B cell (primary cell): Measurements from ENCODE around the gene PYGM. TPM values are rescaled to one million over a fixed set of nuclear protein-coding genes. Genes with fewer than 3 reads are reported as not detected.
A peak's percentile ranks its signal among the peaks of the same experiment; 100 is the strongest.

ENCODE experiments used
- ATAC-seq: fragments of 200-7000 bp; cut with Tn5 transposase; one replicate; pipeline ENCODE4 v1.10.0; 2021; ENCODE audit warnings: low read depth, mild to moderate bottlenecking, moderate number of reproducible peaks, moderate library complexity
- CTCF ChIA-PET: fragments of 350-600 bp; sonication (Branson Sonifier 250); formaldehyde crosslinking; loops from one replicate; lab custom pipeline; 2021; ENCODE audit warnings: antibody characterized with exemption, inconsistent platforms; lab: Charles Lee
- POLR2A ChIA-PET: fragments of 350-600 bp; sonication (Branson Sonifier 250); formaldehyde crosslinking; loops from one replicate; lab custom pipeline; 2021; ENCODE audit warnings: antibody characterized with exemption; lab: Charles Lee
- DNase-seq: peaks from one replicate; pipeline ENCODE4 v3.0.0; 2013
- H2AFZ ChIP-seq: 2 replicates; pipeline ENCODE4 v1.6.1; 2012; ENCODE audit warnings: mild to moderate bottlenecking, low read depth, low read length; ENCODE audit not compliant: insufficient read depth, poor library complexity, severe bottlenecking
- H3K27ac ChIP-seq, 2 donors: 1 replicate in 1 of 2; 2 replicates in 1 of 2; pipeline ENCODE4 v1.5.1; 2012 to 2013; ENCODE audit warnings: low read length in 2 of 2, mild to moderate bottlenecking in 2 of 2, moderate library complexity in 1 of 2
- H3K27me3 ChIP-seq, 4 experiments: fragments of 200-600 bp in 1 of 4; sonication (generic) in 1 of 4; replicated peaks in 1 of 4; 1 replicate in 2 of 4; 2 replicates in 2 of 4; pipeline versions ENCODE4 v1.6.1 to v1.7.0; 2013 to 2016; ENCODE audit warnings: low read length in 3 of 4, mild to moderate bottlenecking in 2 of 4, mixed read lengths in 1 of 4, moderate library complexity in 1 of 4; ENCODE audit not compliant: insufficient read depth in 4 of 4, control insufficient read depth in 3 of 4; ENCODE audit errors: control extremely low read depth in 1 of 4
- H3K36me3 ChIP-seq, 2 experiments: replicated peaks in 1 of 2; 1 replicate in 1 of 2; 2 replicates in 1 of 2; pipeline versions ENCODE4 v1.6.1 to v1.7.1; 2013; ENCODE audit warnings: low read length in 1 of 2; ENCODE audit not compliant: insufficient read depth in 2 of 2, control insufficient read depth in 1 of 2; ENCODE audit errors: control extremely low read depth in 1 of 2, extremely low read depth in 1 of 2
- H3K4me1 ChIP-seq, 2 donors: fragments of 200-600 bp in 1 of 2; sonication (generic) in 1 of 2; 1 replicate in 1 of 2; 2 replicates in 1 of 2; pipeline versions ENCODE4 v1.5.1 to v1.6.1; 2013 to 2017; ENCODE audit warnings: low read length in 2 of 2; ENCODE audit not compliant: control insufficient read depth in 2 of 2, insufficient read depth in 2 of 2
- H3K4me2 ChIP-seq: replicated peaks from 2 replicates; pipeline ENCODE3; 2012; ENCODE audit warnings: mild to moderate bottlenecking, low read depth, low read length; ENCODE audit not compliant: poor library complexity, severe bottlenecking
- H3K4me3 ChIP-seq, 5 experiments: fragments of 200-600 bp in 1 of 5; sonication (generic) in 1 of 5; 1 replicate in 3 of 5; 2 replicates in 2 of 5; pipeline versions ENCODE4 v1.5.1 to v1.7.0; 2011 to 2016; ENCODE audit warnings: low read length in 4 of 5, mild to moderate bottlenecking in 4 of 5, low read depth in 2 of 5, control low read depth in 1 of 5, moderate library complexity in 1 of 5; ENCODE audit not compliant: insufficient read depth in 1 of 5; ENCODE audit errors: control extremely low read depth in 1 of 5, extremely low read depth in 1 of 5
- H3K79me2 ChIP-seq: fragments of 200-600 bp; sonication (generic); one replicate; pipeline ENCODE4 v1.6.0; 2016; ENCODE audit warnings: low read length; ENCODE audit not compliant: control insufficient read depth, insufficient read depth
- H3K9ac ChIP-seq: fragments of 200-600 bp; sonication (generic); 2 replicates; pipeline ENCODE4 v1.6.1; 2017; ENCODE audit warnings: mild to moderate bottlenecking, low read length, moderate library complexity
- H3K9me3 ChIP-seq, 3 donors: one replicate each; pipeline versions ENCODE4 v1.6.1 to v1.7.1; 2013; ENCODE audit warnings: low read length in 2 of 3; ENCODE audit not compliant: control insufficient read depth in 2 of 3, insufficient read depth in 1 of 3; ENCODE audit errors: control extremely low read depth in 1 of 3
- H4K20me1 ChIP-seq: 2 replicates; pipeline ENCODE4 v1.6.0; 2012; ENCODE audit warnings: mild to moderate bottlenecking, low read length; ENCODE audit not compliant: insufficient read depth, control insufficient read depth, poor library complexity, severe bottlenecking
- H3K27ac Mint-ChIP-seq: one replicate; pipeline ENCODE4 v1.8.0; 2021; ENCODE audit warnings: mixed read lengths
- H3K27me3 Mint-ChIP-seq: one replicate; pipeline ENCODE4 v1.8.0; 2021; ENCODE audit warnings: mixed read lengths
- H3K4me1 Mint-ChIP-seq: one replicate; pipeline ENCODE4 v1.8.0; 2021; ENCODE audit warnings: mixed read lengths
- H3K4me3 Mint-ChIP-seq: one replicate; pipeline ENCODE4 v1.8.0; 2021; ENCODE audit warnings: mixed read lengths
- H3K9me3 Mint-ChIP-seq: one replicate; pipeline ENCODE4 v1.8.0; 2022; ENCODE audit warnings: mixed read lengths; ENCODE audit not compliant: insufficient read depth
- CTCF ChIP-seq: fragments of 200-600 bp; IDR thresholded peaks from one replicate; pipeline ENCODE4 v1.8.0; 2022; ENCODE audit warnings: antibody characterized with exemption, mild to moderate bottlenecking
- EZH2 ChIP-seq: IDR thresholded peaks from 2 replicates; pipeline ENCODE4 v1.6.1; 2012; ENCODE audit warnings: borderline replicate concordance, low read depth, mild to moderate bottlenecking, moderate library complexity, low read length; ENCODE audit not compliant: insufficient read depth, poor library complexity, severe bottlenecking
- WGBS: methylation state at CpG from one replicate; pipeline ENCODE4 v1.1.5; 2013; ENCODE audit warnings: missing lambda C conversion rate; ENCODE audit not compliant: insufficient coverage; 5-methylcytosine and 5-hydroxymethylcytosine counted together
- intact Hi-C: fragments of 100-400 bp; cut with micrococcal nuclease; formaldehyde crosslinking; loops from one replicate; pipeline ENCODE4 v1.10.0; 2022
- polyA plus RNA-seq: library from polyadenylated mRNA; depleted of rRNA; stranded (reverse); fragments of >200 nt; gene quantifications from 2 replicates; pipeline ENCODE4 v1.2.3, GENCODE V29; 2012
- total RNA-seq, 2 donors: library from RNA; stranded (reverse); fragments of 120-200 nt in 1 of 2; gene quantifications; 1 replicate in 1 of 2; 2 replicates in 1 of 2; pipeline versions ENCODE4 v1.2.3 to v1.2.4, GENCODE V29; 2013 to 2022

The PYGM gene
- total and polyA plus RNA-seq, 2 donors (not counting 1 experiment from before 2014, with no cell fraction given) = 9.3 to 9.6 TPM

GRCh38 chr11:64767344-64768299 is 7.8 kb upstream of the PYGM start:
- TF ChIP-seq CTCF (peak; percentile 90), EZH2 (no peak)

More at GRCh38 chr11:64767344-64768299, 7.8 kb upstream of the PYGM start:
- Mint-ChIP-seq H3K27ac (peak overlapping the region; percentile 92), H3K4me1 (peaks cover 91% of the 10 kb centered on the region), H3K27me3 (no peaks in the 10 kb centered on the region), H3K9me3 (no peaks in the 10 kb centered on the region), H3K4me3 (peak overlapping the region; percentile 66)
- intact Hi-C loops = loop anchor here (1.0 kb wide), 1 partner anchor 24 kb away; no protein-coding TSS in a partner anchor
- Histone ChIP-seq H3K27me3 (no peaks in the 10 kb centered on the region), H3K4me3 (no peak overlapping the region), H3K79me2 (peaks cover 56% of the 10 kb centered on the region), H3K27ac (peak overlapping the region; percentile 64 to 75), H3K4me2 (peak overlapping the region; percentile 54), H3K9ac (peak overlapping the region; percentile 6), H3K36me3 (peaks cover 9 to 92% of the 10 kb centered on the region in 2 experiments), H4K20me1 (peaks cover 78% of the 10 kb centered on the region), H3K4me1 (peaks cover 85 to 96% of the 10 kb centered on the region in 2 donors), H3K9me3 (no peaks in the 10 kb centered on the region), H2AFZ (no peak overlapping the region)
- POLR2A ChIA-PET = interaction anchor here (1.2 to 2.5 kb wide), 4 partner anchors 9 to 23 kb away, joined by 3 to 10 read pairs (median 6); partner anchors contain the start of genes RASGRP2 and SF1
- CTCF ChIA-PET = interaction anchor here (0.9 to 12.2 kb wide), 10 partner anchors 9 to 102 kb away, joined by 3 to 280 read pairs (median 4); partner anchors contain the start of genes RASGRP2 and SF1
- peak; percentile 82 for DNase-seq
- ATAC-seq = no peak
- WGBS = 51% methylated on average over 15 of the region's 19 CpGs
